Stimulated activated CD8-positive, alpha-beta memory T cell treated with anti-CD3 and anti-CD28 coated beads, Interleukin-2, amount 100 ng/mL, for 1 hour (primary cell): ENCODE measurements around the gene DBNDD2.

Source experiments
- DNase-seq, 2 donors: peaks; one replicate each; pipeline ENCODE4 v3.0.0-alpha.2; 2020; ENCODE audit warnings: low read depth in 2 of 2

DBNDD2 gene

GRCh38 chr20:45407783-45408645, at the start of gene DBNDD2:
Gene DBNDD2 (plus strand): TSS chr20:45408289. CDS start chr20:45408468, 179 bp downstream.
- no peak for DNase-seq

- no peak for DNase-seq
These were observed 49.1 kb upstream of the DBNDD2 start for GRCh38 chr20:45359069-45359405.

GRCh38 chr20:45359406-45360148, 48.5 kb upstream of the DBNDD2 start:
- no peak for DNase-seq

- DNase-seq: no peak
These were observed 46.3 kb upstream of the DBNDD2 start for GRCh38 chr20:45361793-45362192.

GRCh38 chr20:45362804-45363610, 45.1 kb upstream of the DBNDD2 start, which contains the start of gene SYS1:
Gene SYS1 (plus strand): TSS chr20:45363156. CDS start chr20:45363532, 376 bp downstream.
- DNase-seq: peak; percentile 96 to 97

- DNase-seq: no peak
These were observed 44.2 kb upstream of the DBNDD2 start for GRCh38 chr20:45363611-45364492.

- DNase-seq: no peak
These were observed 42.6 kb upstream of the DBNDD2 start for GRCh38 chr20:45365444-45365970.

- DNase-seq: no peak
These were observed 41.9 kb upstream of the DBNDD2 start for GRCh38 chr20:45366192-45366591.

GRCh38 chr20:45366631-45367030, 41.5 kb upstream of the DBNDD2 start:
- no peak for DNase-seq

GRCh38 chr20:45367126-45367525, 41.0 kb upstream of the DBNDD2 start:
- DNase-seq: no peak

GRCh38 chr20:45368221-45368980, 39.7 kb upstream of the DBNDD2 start:
- DNase-seq: no peak

GRCh38 chr20:45370571-45371160, 37.4 kb upstream of the DBNDD2 start:
- DNase-seq: no peak

GRCh38 chr20:45372241-45372640, 35.8 kb upstream of the DBNDD2 start:
- DNase-seq: no peak

GRCh38 chr20:45372646-45373352, 35.3 kb upstream of the DBNDD2 start:
- no peak for DNase-seq

- peak; percentile 76 to 82 for DNase-seq
These were observed 34.6 kb upstream of the DBNDD2 start for GRCh38 chr20:45373353-45374100.

GRCh38 chr20:45374101-45374467, 34.0 kb upstream of the DBNDD2 start:
- no peak for DNase-seq

GRCh38 chr20:45374966-45375365, 33.1 kb upstream of the DBNDD2 start:
- no peak for DNase-seq

- DNase-seq: no peak
These were observed 30.8 kb upstream of the DBNDD2 start for GRCh38 chr20:45377269-45377668.
